ENCODE measurements around the gene HDAC7. TPM values are rescaled to one million over a fixed set of nuclear protein-coding genes. Genes with fewer than 3 reads are reported as not detected.

HDAC7 gene
- total and polyA plus RNA-seq, 4 donors, result 3.5 to 14.7 (median 7.2) TPM

DNA sequence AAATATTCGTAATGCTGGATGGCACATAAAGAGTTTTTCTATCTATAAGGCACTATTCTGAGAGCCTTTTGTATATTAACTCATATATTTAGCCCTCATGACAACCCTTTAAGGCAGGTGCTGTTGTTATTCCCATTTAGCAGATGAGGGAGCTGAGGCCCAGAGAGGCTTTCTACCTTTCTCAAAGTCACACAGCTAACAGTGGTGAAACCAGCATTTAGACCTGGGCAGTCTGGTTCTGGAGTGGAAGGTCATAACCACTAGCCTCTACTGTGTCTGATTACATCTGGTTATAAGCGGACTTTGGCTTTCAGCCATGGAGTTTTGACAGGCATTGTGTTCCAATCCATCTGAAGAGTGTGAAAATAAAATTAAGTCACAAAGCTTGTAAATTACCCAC is 41.2 kb upstream of the HDAC7 start:
- TF ChIP-seq JUND (IDR thresholded peaks at IDR 0.05) (no peak), RAD21 (IDR thresholded peaks at IDR 0.05) (no peak), EGR1 (IDR thresholded peaks at IDR 0.05; ENCODE audit: low read depth in 2 of 2) (no peak)
- Histone ChIP-seq H3K4me1 (ENCODE audit: control insufficient read depth in 4 of 4, insufficient read depth in 4 of 4, low read length in 3 of 4) (peaks cover 14 to 43% (median 33%) of the 10 kb centered on the region in 4 donors), H3K27me3 (ENCODE audit: control insufficient read depth in 4 of 4, insufficient read depth in 4 of 4, low read length in 3 of 4) (no peaks in the 10 kb centered on the region), H3K4me3 (ENCODE audit: low read depth in 1 of 3, low read length in 3 of 3) (no peak overlapping the region), H3K36me3 (ENCODE audit: control insufficient read depth in 4 of 4, insufficient read depth in 3 of 4, low read depth in 1 of 4, low read length in 3 of 4) (no peaks in the 10 kb centered on the region), H3K9ac (ENCODE audit: low read depth in 1 of 2, low read length in 2 of 2) (no peak overlapping the region), H3K9me3 (ENCODE audit: control insufficient read depth in 4 of 4, low read length in 3 of 4) (no peaks in the 10 kb centered on the region), H3K27ac (ENCODE audit: low read depth in 1 of 2, low read length in 2 of 2) (no peak overlapping the region)
- 93% methylated on average over 2 of the region's 2 CpGs for WGBS
- no peak for DNase-seq (ENCODE audit: low spot score)

DNA sequence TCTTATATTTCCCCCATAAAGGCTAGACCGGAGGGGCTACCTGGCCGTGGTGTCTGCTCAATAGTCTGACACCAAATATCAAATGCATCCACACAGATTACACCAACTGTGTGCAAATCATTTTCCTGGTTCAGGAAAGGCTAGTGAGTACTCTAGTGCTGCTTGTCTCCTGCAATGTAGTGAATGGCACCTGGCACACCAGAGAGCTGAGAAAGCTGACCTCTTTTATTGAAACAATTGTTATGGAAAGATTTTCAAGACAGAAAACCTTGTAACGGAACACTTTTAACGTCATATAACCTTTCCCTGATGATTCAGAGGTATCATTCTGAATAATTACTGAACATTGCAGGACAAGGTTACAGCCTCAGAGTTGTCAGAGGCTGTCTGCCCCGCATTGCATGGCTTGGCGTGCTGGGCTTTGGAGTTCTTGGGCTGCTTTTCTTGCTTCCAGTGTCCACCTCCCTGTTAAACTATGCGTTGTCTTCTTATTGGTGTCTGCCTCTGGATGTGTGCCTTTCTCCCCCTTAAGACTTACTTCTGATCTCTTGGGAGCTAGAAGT is 40.7 kb upstream of the HDAC7 start:
- TF ChIP-seq, protein P1, sequence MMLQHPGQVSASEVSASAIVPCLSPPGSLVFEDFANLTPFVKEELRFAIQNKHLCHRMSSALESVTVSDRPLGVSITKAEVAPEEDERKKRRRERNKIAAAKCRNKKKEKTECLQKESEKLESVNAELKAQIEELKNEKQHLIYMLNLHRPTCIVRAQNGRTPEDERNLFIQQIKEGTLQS (IDR thresholded peaks at IDR 0.05), result no peak
- TF ChIP-seq RXRA (IDR thresholded peaks at IDR 0.05) (no peak), FOXA1 (IDR thresholded peaks at IDR 0.05) (no peak), TAF1 (conservative IDR thresholded peaks at IDR 0.05) (no peak), RAD21 (IDR thresholded peaks at IDR 0.05) (no peak), HNF4A (conservative IDR thresholded peaks at IDR 0.05) (no peak), SP1 (IDR thresholded peaks at IDR 0.05) (no peak), YY1 (IDR thresholded peaks at IDR 0.05) (no peak), EGR1 (IDR thresholded peaks at IDR 0.05; ENCODE audit: low read depth in 2 of 2) (no peak), NR2F2 (IDR thresholded peaks at IDR 0.05) (no peak), JUND (IDR thresholded peaks at IDR 0.05) (no peak), HNF4G (IDR thresholded peaks at IDR 0.05) (no peak)
- TF ChIP-seq, protein P2, sequence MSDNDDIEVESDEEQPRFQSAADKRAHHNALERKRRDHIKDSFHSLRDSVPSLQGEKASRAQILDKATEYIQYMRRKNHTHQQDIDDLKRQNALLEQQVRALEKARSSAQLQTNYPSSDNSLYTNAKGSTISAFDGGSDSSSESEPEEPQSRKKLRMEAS (IDR thresholded peaks at IDR 0.05), result no peak
- TF ChIP-seq, protein P3, sequence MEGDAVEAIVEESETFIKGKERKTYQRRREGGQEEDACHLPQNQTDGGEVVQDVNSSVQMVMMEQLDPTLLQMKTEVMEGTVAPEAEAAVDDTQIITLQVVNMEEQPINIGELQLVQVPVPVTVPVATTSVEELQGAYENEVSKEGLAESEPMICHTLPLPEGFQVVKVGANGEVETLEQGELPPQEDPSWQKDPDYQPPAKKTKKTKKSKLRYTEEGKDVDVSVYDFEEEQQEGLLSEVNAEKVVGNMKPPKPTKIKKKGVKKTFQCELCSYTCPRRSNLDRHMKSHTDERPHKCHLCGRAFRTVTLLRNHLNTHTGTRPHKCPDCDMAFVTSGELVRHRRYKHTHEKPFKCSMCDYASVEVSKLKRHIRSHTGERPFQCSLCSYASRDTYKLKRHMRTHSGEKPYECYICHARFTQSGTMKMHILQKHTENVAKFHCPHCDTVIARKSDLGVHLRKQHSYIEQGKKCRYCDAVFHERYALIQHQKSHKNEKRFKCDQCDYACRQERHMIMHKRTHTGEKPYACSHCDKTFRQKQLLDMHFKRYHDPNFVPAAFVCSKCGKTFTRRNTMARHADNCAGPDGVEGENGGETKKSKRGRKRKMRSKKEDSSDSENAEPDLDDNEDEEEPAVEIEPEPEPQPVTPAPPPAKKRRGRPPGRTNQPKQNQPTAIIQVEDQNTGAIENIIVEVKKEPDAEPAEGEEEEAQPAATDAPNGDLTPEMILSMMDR (IDR thresholded peaks at IDR 0.05; ENCODE audit: low read depth, low read length, missing input control), result no peak
- 92% methylated on average over 7 of the region's 7 CpGs for WGBS
- no peak for DNase-seq (ENCODE audit: low spot score)
- Histone ChIP-seq H3K4me3 (ENCODE audit: low read depth in 1 of 3, low read length in 3 of 3) (no peak overlapping the region), H3K36me3 (ENCODE audit: control insufficient read depth in 4 of 4, insufficient read depth in 3 of 4, low read depth in 1 of 4, low read length in 3 of 4) (no peaks in the 10 kb centered on the region), H3K27ac (ENCODE audit: low read depth in 1 of 2, low read length in 2 of 2) (no peak overlapping the region), H3K4me1 (ENCODE audit: control insufficient read depth in 4 of 4, insufficient read depth in 4 of 4, low read length in 3 of 4) (peaks cover 16 to 49% (median 38%) of the 10 kb centered on the region in 4 donors), H3K27me3 (ENCODE audit: control insufficient read depth in 4 of 4, insufficient read depth in 4 of 4, low read length in 3 of 4) (no peaks in the 10 kb centered on the region), H3K9me3 (ENCODE audit: control insufficient read depth in 4 of 4, low read length in 3 of 4) (no peaks in the 10 kb centered on the region), H3K9ac (ENCODE audit: low read depth in 1 of 2, low read length in 2 of 2) (no peak overlapping the region)

DNA sequence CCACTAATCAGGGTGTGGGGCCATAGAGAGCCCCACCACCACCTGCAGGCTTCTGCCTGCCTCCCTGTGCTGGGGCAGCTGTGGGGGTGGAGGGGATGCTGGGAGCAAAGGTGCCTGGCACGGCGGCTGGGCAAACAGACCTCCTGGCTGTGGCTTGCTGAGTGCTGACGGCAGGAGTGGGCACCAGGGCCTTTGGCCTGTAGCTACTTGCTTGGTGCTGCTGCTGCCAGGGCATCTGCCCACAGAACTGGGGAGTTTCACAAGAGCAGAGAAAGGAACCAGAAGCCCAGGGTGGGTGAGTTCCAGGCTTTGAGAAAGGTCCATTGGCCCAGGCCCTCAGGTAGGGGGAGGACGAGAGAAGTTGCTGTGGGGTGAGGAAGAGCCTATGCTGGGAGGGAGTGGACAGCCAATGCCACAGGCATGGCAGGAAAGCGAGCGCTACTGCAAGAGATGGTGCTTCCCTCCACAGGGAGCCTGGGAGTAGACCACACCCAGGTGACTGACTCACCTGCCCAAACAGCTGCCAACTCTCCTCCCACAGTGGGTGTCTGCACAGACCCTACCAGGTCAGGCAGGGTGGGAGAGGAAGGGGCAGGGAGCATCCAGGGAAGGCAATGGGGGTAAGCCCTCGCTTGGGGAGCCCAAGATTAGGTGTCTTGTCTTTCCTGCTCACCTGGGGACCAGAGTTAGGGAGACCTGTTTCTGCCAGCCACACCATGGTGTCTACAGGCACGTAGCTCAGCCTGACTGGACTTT is 39.0 kb upstream of the HDAC7 start:
- H3K4me3 ChIP-seq (ENCODE audit: low read depth in 1 of 3, low read length in 3 of 3), result no peak overlapping the region
- DNase-seq (ENCODE audit: low spot score), result no peak
- H3K9me3 ChIP-seq (ENCODE audit: control insufficient read depth in 4 of 4, low read length in 3 of 4), result no peaks in the 10 kb centered on the region
- no peaks in the 10 kb centered on the region for H3K36me3 ChIP-seq (ENCODE audit: control insufficient read depth in 4 of 4, insufficient read depth in 3 of 4, low read depth in 1 of 4, low read length in 3 of 4)
- no peaks in the 10 kb centered on the region for H3K27me3 ChIP-seq (ENCODE audit: control insufficient read depth in 4 of 4, insufficient read depth in 4 of 4, low read length in 3 of 4)
- peak overlapping the region; percentile 59 to 72 for H3K27ac ChIP-seq (ENCODE audit: low read depth in 1 of 2, low read length in 2 of 2)
- WGBS, result 62% methylated on average over 8 of the region's 8 CpGs
- H3K4me1 ChIP-seq (ENCODE audit: control insufficient read depth in 4 of 4, insufficient read depth in 4 of 4, low read length in 3 of 4), result peaks cover 16 to 42% (median 31%) of the 10 kb centered on the region in 4 donors
- H3K9ac ChIP-seq (ENCODE audit: low read depth in 1 of 2, low read length in 2 of 2), result no peak overlapping the region
- TF ChIP-seq GABPA (IDR thresholded peaks at IDR 0.05 in 1 of 2, conservative IDR thresholded peaks at IDR 0.05 in 1 of 2) (no peak), RXRA (IDR thresholded peaks at IDR 0.05) (peak; percentile 87 to 92), HNF4A (conservative IDR thresholded peaks at IDR 0.05) (peak; percentile 81 to 89), FOXA1 (IDR thresholded peaks at IDR 0.05) (peak; percentile 71), SP1 (IDR thresholded peaks at IDR 0.05) (peak; percentile 84), JUND (IDR thresholded peaks at IDR 0.05) (peak in 1 of 2 donors; percentile 68), TAF1 (conservative IDR thresholded peaks at IDR 0.05) (no peak), YY1 (IDR thresholded peaks at IDR 0.05) (peak; percentile 58), NR2F2 (IDR thresholded peaks at IDR 0.05) (no peak)
- TF ChIP-seq, protein P4, sequence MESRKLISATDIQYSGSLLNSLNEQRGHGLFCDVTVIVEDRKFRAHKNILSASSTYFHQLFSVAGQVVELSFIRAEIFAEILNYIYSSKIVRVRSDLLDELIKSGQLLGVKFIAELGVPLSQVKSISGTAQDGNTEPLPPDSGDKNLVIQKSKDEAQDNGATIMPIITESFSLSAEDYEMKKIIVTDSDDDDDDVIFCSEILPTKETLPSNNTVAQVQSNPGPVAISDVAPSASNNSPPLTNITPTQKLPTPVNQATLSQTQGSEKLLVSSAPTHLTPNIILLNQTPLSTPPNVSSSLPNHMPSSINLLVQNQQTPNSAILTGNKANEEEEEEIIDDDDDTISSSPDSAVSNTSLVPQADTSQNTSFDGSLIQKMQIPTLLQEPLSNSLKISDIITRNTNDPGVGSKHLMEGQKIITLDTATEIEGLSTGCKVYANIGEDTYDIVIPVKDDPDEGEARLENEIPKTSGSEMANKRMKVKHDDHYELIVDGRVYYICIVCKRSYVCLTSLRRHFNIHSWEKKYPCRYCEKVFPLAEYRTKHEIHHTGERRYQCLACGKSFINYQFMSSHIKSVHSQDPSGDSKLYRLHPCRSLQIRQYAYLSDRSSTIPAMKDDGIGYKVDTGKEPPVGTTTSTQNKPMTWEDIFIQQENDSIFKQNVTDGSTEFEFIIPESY (IDR thresholded peaks at IDR 0.05), result peak; percentile 71
- TF ChIP-seq, protein P2 (IDR thresholded peaks at IDR 0.05), result peak; percentile 69
- TF ChIP-seq, protein P3 (IDR thresholded peaks at IDR 0.05; ENCODE audit: low read depth, low read length, missing input control), result no peak

All from liver (tissue), 9 donors.